ENCODE data around the gene CEP131.

Gene CEP131

DNA sequence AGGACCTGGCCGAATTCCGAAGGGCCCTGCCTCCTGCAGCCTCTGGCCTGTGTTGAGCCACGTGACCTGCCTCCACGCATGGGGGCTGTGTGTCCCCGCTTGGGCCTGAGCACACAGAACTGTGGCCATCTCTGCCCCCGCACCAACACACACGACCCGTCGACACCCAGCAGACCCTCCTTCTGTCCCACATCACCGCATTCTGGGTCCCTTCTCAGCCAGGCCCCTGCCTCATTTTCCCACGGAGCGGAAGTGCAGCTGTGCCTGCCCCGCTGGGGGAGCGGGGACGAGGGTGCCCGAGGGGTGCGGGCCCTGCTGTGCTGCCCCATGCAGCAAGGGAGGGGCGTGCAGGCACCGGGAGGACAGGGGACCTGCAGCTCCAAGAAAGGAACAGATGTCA lies 34.8 kb upstream of the CEP131 start:
- POLR2A ChIA-PET, result no interaction called here
- H3K4me1 ChIP-seq (ENCODE audit: control insufficient read depth, insufficient read depth, low read length), result peaks cover 4% of the 10 kb centered on the region; the same call in 1 of the 2 replicates
- TF ChIP-seq ZNF24 (tag by site-specific recombination; IDR thresholded peaks at IDR 0.05), result no peak
- TF ChIP-seq, protein P1, sequence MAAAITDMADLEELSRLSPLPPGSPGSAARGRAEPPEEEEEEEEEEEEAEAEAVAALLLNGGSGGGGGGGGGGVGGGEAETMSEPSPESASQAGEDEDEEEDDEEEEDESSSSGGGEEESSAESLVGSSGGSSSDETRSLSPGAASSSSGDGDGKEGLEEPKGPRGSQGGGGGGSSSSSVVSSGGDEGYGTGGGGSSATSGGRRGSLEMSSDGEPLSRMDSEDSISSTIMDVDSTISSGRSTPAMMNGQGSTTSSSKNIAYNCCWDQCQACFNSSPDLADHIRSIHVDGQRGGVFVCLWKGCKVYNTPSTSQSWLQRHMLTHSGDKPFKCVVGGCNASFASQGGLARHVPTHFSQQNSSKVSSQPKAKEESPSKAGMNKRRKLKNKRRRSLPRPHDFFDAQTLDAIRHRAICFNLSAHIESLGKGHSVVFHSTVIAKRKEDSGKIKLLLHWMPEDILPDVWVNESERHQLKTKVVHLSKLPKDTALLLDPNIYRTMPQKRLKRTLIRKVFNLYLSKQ (tag by site-specific recombination; IDR thresholded peaks at IDR 0.05; ENCODE audit: borderline replicate concordance), result no peak
- TF ChIP-seq, protein P2, sequence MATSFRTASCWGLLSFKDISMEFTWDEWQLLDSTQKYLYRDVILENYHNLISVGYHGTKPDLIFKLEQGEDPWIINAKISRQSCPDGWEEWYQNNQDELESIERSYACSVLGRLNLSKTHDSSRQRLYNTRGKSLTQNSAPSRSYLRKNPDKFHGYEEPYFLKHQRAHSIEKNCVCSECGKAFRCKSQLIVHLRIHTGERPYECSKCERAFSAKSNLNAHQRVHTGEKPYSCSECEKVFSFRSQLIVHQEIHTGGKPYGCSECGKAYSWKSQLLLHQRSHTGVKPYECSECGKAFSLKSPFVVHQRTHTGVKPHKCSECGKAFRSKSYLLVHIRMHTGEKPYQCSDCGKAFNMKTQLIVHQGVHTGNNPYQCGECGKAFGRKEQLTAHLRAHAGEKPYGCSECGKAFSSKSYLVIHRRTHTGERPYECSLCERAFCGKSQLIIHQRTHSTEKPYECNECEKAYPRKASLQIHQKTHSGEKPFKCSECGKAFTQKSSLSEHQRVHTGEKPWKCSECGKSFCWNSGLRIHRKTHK (tag by site-specific recombination; IDR thresholded peaks at IDR 0.05), result no peak
- no peak for TF ChIP-seq ZNF548 (tag by site-specific recombination; IDR thresholded peaks at IDR 0.05)
- TF ChIP-seq ZNF223 (tag by site-specific recombination; IDR thresholded peaks at IDR 0.05), result no peak
- TF ChIP-seq, protein P3, sequence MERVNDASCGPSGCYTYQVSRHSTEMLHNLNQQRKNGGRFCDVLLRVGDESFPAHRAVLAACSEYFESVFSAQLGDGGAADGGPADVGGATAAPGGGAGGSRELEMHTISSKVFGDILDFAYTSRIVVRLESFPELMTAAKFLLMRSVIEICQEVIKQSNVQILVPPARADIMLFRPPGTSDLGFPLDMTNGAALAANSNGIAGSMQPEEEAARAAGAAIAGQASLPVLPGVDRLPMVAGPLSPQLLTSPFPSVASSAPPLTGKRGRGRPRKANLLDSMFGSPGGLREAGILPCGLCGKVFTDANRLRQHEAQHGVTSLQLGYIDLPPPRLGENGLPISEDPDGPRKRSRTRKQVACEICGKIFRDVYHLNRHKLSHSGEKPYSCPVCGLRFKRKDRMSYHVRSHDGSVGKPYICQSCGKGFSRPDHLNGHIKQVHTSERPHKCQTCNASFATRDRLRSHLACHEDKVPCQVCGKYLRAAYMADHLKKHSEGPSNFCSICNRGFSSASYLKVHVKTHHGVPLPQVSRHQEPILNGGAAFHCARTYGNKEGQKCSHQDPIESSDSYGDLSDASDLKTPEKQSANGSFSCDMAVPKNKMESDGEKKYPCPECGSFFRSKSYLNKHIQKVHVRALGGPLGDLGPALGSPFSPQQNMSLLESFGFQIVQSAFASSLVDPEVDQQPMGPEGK (tag by site-specific recombination; IDR thresholded peaks at IDR 0.05), result no peak
- no peak for TF ChIP-seq ZNF677 (tag by site-specific recombination; IDR thresholded peaks at IDR 0.05)
- no peak for TF ChIP-seq ZNF311 (tag by site-specific recombination; IDR thresholded peaks at IDR 0.05; ENCODE audit: borderline replicate concordance)
- TF ChIP-seq KLF7 (tag by site-specific recombination; IDR thresholded peaks at IDR 0.05; ENCODE audit: borderline replicate concordance), result no peak
- TF ChIP-seq ZNF248 (tag by site-specific recombination; IDR thresholded peaks at IDR 0.05), result no peak
- no peak for TF ChIP-seq ZNF610 (tag by site-specific recombination; IDR thresholded peaks at IDR 0.05; ENCODE audit: borderline replicate concordance)
- TF ChIP-seq, protein P4, sequence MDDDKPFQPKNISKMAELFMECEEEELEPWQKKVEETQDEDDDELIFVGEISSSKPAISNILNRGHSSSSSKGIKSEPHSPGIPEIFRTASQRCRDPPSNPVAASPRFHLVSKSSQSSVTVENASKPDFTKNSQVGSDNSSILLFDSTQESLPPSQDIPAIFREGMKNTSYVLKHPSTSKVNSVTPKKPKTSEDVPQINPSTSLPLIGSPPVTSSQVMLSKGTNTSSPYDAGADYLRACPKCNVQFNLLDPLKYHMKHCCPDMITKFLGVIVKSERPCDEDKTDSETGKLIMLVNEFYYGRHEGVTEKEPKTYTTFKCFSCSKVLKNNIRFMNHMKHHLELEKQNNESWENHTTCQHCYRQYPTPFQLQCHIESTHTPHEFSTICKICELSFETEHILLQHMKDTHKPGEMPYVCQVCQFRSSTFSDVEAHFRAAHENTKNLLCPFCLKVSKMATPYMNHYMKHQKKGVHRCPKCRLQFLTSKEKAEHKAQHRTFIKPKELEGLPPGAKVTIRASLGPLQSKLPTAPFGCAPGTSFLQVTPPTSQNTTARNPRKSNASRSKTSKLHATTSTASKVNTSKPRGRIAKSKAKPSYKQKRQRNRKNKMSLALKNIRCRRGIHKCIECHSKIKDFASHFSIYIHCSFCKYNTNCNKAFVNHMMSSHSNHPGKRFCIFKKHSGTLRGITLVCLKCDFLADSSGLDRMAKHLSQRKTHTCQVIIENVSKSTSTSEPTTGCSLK (tag by site-specific recombination; IDR thresholded peaks at IDR 0.05), result no peak
- no peak for TF ChIP-seq ZNF140 (tag by site-specific recombination; IDR thresholded peaks at IDR 0.05)
- no peak for TF ChIP-seq ZNF221 (tag by site-specific recombination; IDR thresholded peaks at IDR 0.05; ENCODE audit: borderline replicate concordance)
- TF ChIP-seq ZNF48 (tag by site-specific recombination; IDR thresholded peaks at IDR 0.05), result no peak
- TF ChIP-seq, protein P5, sequence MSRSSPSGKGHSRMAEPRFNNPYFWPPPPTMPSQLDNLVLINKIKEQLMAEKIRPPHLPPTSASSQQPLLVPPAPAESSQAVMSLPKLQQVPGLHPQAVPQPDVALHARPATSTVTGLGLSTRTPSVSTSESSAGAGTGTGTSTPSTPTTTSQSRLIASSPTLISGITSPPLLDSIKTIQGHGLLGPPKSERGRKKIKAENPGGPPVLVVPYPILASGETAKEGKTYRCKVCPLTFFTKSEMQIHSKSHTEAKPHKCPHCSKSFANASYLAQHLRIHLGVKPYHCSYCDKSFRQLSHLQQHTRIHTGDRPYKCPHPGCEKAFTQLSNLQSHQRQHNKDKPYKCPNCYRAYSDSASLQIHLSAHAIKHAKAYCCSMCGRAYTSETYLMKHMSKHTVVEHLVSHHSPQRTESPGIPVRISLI (tag by site-specific recombination; IDR thresholded peaks at IDR 0.05), result no peak
- TF ChIP-seq ZNF558 (tag by site-specific recombination; IDR thresholded peaks at IDR 0.05), result no peak
- H3K4me3 ChIP-seq (ENCODE audit: low read depth, low read length), result no peak overlapping the region
- H3K27ac ChIP-seq (ENCODE audit: extremely low read depth, low read depth, low read length), result no peak overlapping the region
- peaks cover 0 to 63% of the 10 kb centered on the region in 2 experiments; a peak in 2 of 3 replicates for H3K36me3 ChIP-seq (ENCODE audit: control insufficient read depth in 2 of 2, insufficient read depth in 1 of 2, low read length in 2 of 2)
- no peaks in the 10 kb centered on the region for H3K9me3 ChIP-seq (ENCODE audit: control insufficient read depth, insufficient read depth, low read depth, low read length)
- CTCF ChIA-PET, result interaction anchor here (0.6 to 1.9 kb wide), 4 partner anchors 14 to 344 kb away, joined by 3 to 6 read pairs (median 4); no protein-coding TSS in a partner anchor
